Thoracic aorta (tissue), 2 donors: ENCODE results near the gene MELTF. TPM values are rescaled to one million over a fixed set of nuclear protein-coding genes. Genes with fewer than 3 reads are reported as not detected.

ENCODE experiments used
- ATAC-seq: fragments of 150-250 bp; one replicate; pipeline ENCODE4 v1.8.0; 2017; ENCODE audit warnings: low read depth; ENCODE audit not compliant: insufficient number of reproducible peaks, low FRiP score
- DNase-seq: peaks from one replicate; pipeline ENCODE4 v3.0.0-alpha.2; 2020; ENCODE audit warnings: low spot score
- H3K27ac ChIP-seq, 2 donors: fragments of 200-600 bp; sonication (generic); 1 replicate in 1 of 2; 2 replicates in 1 of 2; pipeline ENCODE4 v1.5.1; 2016; ENCODE audit warnings: mild to moderate bottlenecking in 2 of 2, moderate library complexity in 2 of 2
- H3K27me3 ChIP-seq: fragments of 200-600 bp; sonication (generic); replicated peaks from 2 replicates; pipeline ENCODE4 v1.6.0; 2016; ENCODE audit warnings: mild to moderate bottlenecking; ENCODE audit not compliant: insufficient read depth
- H3K36me3 ChIP-seq: fragments of 200-600 bp; sonication (generic); one replicate; pipeline ENCODE4 v1.5.1; 2016
- H3K4me1 ChIP-seq, 2 donors: fragments of 200-600 bp; sonication (generic); 1 replicate in 1 of 2; 2 replicates in 1 of 2; pipeline versions ENCODE4 v1.5.1 to v1.6.0; 2016; ENCODE audit warnings: low read depth in 2 of 2, mild to moderate bottlenecking in 1 of 2; ENCODE audit not compliant: control insufficient read depth in 1 of 2
- H3K4me3 ChIP-seq: fragments of 200-600 bp; sonication (generic); 2 replicates; pipeline ENCODE4 v1.5.1; 2016; ENCODE audit warnings: mild to moderate bottlenecking
- H3K9me3 ChIP-seq: fragments of 200-600 bp; sonication (generic); 2 replicates; pipeline ENCODE4 v1.5.1; 2016
- total RNA-seq, 2 donors: library from RNA; depleted of rRNA; stranded (reverse); fragments of >200 nt; gene quantifications; one replicate each; pipeline versions ENCODE4 v1.1.0 to v1.2.3, GENCODE V29; 2016
- TF ChIP-seq, protein P1 (sequence below): fragments of 200-600 bp; sonication (generic); IDR thresholded peaks from one replicate; pipeline ENCODE4 v1.5.1; 2019; ENCODE audit warnings: antibody characterized with exemption

The MELTF gene
- total RNA-seq, 2 donors from 2014 or later = 6.1 to 8.7 TPM

DNA sequence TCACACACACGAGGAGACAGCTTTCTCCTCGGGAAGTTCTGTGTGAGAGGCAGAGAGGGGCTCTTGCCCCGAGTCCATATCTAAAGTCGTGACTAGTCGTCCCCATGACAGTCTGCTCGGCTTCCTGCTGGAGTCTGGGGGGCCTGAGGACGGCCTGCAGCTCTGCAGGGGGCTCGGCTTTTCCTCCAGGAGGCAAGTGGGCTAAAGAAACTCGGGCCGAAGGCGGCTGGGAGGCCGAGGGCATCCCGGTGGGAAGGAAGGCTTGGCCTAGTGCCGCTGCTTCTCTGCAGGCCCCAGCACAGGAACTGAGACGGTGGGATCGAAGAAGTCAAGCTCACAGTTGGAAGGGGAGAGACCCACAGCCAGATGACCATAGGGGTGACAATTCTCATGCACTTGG lies 35.6 kb downstream of the MELTF start:
- Histone ChIP-seq H3K36me3 (no peaks in the 10 kb centered on the region), H3K4me3 (no peak overlapping the region), H3K27me3 (no peaks in the 10 kb centered on the region), H3K4me1 (no peaks in the 10 kb centered on the region), H3K27ac (no peak overlapping the region), H3K9me3 (no peaks in the 10 kb centered on the region)
- DNase-seq (no peak), ATAC-seq (no peak)
- TF ChIP-seq, protein P1, sequence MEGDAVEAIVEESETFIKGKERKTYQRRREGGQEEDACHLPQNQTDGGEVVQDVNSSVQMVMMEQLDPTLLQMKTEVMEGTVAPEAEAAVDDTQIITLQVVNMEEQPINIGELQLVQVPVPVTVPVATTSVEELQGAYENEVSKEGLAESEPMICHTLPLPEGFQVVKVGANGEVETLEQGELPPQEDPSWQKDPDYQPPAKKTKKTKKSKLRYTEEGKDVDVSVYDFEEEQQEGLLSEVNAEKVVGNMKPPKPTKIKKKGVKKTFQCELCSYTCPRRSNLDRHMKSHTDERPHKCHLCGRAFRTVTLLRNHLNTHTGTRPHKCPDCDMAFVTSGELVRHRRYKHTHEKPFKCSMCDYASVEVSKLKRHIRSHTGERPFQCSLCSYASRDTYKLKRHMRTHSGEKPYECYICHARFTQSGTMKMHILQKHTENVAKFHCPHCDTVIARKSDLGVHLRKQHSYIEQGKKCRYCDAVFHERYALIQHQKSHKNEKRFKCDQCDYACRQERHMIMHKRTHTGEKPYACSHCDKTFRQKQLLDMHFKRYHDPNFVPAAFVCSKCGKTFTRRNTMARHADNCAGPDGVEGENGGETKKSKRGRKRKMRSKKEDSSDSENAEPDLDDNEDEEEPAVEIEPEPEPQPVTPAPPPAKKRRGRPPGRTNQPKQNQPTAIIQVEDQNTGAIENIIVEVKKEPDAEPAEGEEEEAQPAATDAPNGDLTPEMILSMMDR = no peak

GRCh38 chr3:196992461-196993065 lies 37.1 kb downstream of the MELTF start:
- H3K36me3 ChIP-seq = no peaks in the 10 kb centered on the region
- no peaks in the 10 kb centered on the region for H3K4me1 ChIP-seq
- DNase-seq (no peak), ATAC-seq (no peak)
- no peak overlapping the region for H3K4me3 ChIP-seq
- no peak overlapping the region for H3K27ac ChIP-seq
- TF ChIP-seq, protein P1 = no peak
- H3K27me3 ChIP-seq = no peaks in the 10 kb centered on the region
- no peaks in the 10 kb centered on the region for H3K9me3 ChIP-seq

DNA sequence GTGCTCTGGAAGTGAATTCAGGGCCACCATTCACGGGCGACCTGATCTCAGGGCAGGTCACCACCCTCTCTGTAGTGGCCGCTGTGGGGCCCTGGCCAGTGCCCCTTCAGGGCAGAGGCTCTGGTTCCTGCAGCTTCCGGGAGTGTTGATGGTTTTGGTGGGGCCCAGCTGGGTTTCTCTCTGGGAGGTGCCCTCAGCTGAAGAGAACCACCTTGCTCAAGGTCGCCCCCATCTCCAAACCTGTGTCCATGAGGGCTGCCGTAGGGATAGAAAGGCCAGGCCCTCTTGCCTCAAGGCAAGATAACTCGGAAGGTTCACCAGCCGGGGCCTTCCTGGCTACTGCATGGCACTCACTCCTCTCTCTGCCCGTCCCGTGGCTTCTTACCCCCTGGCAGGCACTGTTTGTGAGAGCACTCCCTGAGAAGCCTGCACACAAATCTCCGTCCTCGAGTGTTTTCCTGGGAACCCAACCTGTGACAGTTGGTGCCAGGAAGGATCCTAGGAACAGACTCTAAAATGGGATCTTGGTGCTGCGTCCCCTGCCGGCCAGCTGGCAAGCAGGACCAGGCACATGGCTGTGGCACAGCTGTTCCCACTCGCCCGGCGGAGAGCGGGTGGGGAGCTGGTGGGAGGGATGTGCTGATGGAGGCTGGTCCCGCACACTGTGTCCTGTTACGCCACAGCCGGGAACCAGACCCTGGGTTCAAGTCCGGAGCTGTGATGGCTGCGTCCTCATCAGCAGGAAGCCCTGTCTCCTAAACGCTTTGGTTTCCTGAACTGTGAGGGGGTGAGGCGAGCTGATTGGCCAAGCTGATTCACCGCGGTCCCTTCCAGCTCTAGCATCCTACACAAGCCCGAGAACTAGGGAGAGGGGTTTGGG lies 37.8 kb downstream of the MELTF start:
- Histone ChIP-seq H3K4me3 (no peak overlapping the region), H3K9me3 (no peaks in the 10 kb centered on the region), H3K27me3 (no peaks in the 10 kb centered on the region), H3K27ac (no peak overlapping the region), H3K36me3 (no peaks in the 10 kb centered on the region), H3K4me1 (no peaks in the 10 kb centered on the region)
- no peak for DNase-seq
- no peak for ATAC-seq
- TF ChIP-seq, protein P1 = no peak

GRCh38 chr3:196990601-196991007 lies 39.0 kb downstream of the MELTF start:
- DNase-seq (no peak), ATAC-seq (no peak)
- H3K27me3 ChIP-seq = no peaks in the 10 kb centered on the region
- no peak overlapping the region for H3K27ac ChIP-seq
- H3K4me1 ChIP-seq = no peaks in the 10 kb centered on the region
- H3K36me3 ChIP-seq = no peaks in the 10 kb centered on the region
- H3K9me3 ChIP-seq = no peaks in the 10 kb centered on the region
- no peak overlapping the region for H3K4me3 ChIP-seq
- TF ChIP-seq, protein P1 = no peak

DNA sequence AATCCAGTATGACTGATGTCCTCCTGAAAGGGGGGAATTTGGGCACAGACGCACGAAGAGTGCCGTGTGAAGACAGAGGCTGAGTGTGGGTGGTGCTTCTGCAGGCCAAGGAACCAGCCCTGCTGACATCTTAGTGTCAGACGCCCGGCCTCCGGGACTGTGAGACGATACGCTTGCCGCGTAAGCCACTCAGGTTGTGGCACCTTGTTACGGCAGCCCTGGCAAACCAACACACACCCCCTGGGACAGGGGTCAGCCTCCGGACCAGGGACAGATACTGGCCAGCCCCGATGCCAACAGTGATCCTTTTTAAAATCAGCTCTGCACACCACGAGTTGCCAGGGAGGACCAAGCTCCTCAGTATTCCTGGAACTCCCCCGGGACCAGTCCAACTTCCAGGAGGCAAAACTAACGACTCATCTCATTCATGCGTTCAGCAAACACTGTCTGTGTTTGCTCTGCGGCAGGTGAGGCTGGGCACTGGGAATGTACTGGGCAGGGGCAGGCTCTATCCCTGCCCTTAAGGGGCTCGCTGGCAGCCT lies 39.8 kb downstream of the MELTF start:
- H3K27me3 ChIP-seq = no peaks in the 10 kb centered on the region
- H3K27ac ChIP-seq = no peak overlapping the region
- TF ChIP-seq, protein P1 = no peak
- no peaks in the 10 kb centered on the region for H3K9me3 ChIP-seq
- ATAC-seq (no peak), DNase-seq (no peak)
- H3K36me3 ChIP-seq = no peaks in the 10 kb centered on the region
- H3K4me1 ChIP-seq = no peaks in the 10 kb centered on the region
- H3K4me3 ChIP-seq = no peak overlapping the region
